GM21576 (cell line): ENCODE data around the gene IFT43.

Experiments used
- ATAC-seq: cut with Tn5 transposase; IDR thresholded peaks from one replicate; pipeline ENCODE4 v1.9.1; 2021; ENCODE audit warnings: mild to moderate bottlenecking, moderate library complexity; ENCODE audit not compliant: unreplicated experiment

IFT43 gene

DNA sequence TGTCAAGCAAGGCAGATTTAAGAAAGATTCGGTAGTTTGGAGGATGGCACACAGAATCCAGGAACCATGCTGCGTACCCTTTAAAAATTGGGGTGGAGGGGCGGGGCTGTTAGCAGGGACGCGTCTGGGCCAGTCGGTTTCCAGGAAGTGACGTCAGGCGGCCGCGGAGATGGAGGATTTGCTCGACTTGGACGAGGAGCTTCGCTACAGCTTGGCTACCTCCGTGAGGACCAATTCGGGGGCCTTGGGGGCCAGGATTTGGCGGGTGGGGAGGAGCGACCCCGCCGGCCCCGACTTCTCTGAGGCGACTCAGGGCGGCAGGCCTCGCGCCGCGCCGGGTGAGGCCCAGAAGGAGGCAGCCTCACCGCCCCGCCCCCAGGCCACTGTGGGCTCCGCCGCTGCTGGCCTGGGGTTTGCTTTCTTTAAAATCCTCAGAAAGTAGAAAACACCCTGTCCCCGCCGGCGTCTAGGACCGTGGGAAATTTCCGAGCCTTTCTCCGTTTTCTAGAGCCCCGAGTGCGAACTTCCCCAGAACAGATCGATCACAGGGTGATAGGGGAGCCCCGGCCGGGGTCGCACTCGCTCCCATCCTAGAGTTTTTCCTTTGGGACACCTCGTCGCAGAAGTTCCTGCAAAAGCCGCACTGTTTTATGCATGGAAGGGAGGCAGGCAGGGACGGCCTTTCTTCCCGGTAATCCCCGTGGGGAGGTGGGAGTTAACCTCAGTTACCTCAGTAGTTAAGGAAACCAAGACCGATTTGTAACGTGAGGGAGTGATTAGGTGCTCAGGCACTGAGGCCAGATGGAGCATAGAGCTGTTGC is at the start of gene IFT43:
IFT43 (plus strand) TSS at position 146 of the 821 bp plus-strand sequence; CDS start at position 170, 24 bp downstream.
- ATAC-seq, result peak; percentile 60

DNA sequence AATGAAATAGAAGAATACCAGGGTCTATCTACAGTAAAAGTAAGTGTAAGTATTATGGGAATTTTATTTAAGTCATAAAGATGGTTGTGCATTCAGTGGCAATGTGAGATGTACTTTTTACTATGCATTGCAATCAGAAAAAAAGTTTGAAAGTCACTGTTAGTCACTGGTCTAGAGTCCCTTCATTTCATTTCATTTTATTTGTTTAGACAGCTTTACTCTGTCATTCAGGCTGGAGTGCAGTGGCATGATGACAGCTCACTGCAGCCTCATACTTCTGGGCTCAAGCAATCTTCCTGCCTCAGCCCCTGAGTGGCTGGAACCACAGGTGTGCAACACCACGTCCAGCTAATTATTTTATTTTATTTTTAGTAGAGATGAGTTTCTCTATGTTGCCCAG is 46.4 kb upstream of the IFT43 start:
- ATAC-seq, result no peak

DNA sequence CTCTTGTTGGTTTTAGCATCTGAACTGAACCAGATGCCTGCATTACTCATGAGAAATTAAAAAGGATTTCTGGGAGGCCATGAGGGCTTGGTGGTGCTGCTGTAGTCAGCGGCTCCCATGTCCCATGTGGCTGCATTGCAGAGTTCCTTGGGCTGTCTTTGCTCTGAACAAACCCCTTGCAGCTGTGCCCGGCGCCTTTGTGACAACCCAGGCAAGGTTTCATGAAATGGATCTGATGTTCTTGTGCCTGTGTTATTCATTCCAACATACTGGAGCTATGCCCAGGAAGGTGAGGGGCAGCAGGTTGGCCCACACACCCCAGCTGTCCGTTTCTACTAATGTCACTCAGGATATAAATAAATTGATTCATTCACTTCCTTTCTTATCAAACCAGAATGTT is 44.5 kb upstream of the IFT43 start:
- no peak for ATAC-seq

DNA sequence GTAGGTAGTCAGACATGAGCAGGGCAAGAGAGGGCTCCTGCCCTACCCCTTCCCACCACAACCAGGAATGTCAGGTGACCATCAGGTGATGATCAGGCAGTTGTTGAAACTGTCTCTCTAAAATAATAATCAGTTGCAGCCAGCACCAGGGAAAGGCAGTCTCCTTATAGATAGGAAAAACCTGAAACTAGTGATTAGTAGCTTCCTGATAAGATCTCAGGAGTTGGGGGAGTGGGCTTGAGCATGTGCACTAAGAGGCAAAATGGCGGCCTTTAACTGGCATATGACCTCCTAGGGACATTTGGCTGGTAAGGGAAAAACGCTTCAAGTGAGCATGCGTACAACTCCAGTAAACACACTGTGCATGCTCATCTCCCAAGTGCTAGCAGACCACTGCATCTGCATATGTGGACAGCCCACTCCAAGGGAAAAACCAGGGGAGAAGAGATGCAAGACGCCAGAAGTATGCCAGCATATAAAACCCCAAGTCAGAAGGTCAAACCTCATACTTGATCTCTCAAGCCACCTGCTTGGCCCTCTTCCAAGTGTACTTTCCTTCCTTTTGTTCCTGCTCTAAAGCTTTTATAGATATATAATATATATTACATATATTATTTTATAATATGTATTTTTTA is 40.8 kb upstream of the IFT43 start:
- no peak for ATAC-seq

DNA sequence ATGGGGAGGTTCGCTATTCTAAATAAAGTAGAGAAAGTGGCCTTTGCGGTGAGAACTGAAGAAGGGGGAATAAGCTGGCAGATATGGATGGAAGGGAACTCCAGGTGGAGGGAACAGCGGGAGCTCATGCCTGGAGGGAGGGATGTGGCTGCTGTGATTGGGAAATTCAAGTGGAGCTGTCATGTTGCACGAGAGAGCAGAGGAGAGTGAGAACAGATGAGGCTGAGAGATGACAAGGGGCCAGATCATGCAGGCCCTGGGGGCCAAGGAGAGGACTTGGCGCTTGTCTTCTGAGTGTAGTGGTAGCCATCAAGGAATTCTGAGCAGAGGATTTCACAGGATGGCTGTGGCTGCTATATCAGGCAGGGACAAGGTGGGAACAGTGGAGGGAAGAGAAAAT is 38.8 kb upstream of the IFT43 start:
- ATAC-seq, result no peak

DNA sequence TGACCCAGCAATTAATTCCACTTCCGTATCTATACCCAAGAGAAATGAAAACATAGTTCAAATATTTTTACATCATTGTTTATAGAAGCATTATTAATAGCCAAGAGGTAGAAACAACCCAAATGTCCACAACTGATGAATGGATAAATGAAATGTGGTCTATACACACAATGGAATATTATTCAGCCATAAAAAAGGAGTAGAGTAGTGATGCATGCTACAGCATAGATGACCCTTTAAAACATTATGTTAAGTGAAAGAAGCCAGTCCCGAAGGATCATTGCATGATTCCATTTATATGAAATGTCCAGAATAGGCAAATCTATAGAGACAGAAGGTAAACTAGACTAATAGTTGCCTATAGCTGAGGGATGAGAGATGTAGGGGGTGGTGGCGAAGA is 33.1 kb upstream of the IFT43 start:
- ATAC-seq, result no peak

DNA sequence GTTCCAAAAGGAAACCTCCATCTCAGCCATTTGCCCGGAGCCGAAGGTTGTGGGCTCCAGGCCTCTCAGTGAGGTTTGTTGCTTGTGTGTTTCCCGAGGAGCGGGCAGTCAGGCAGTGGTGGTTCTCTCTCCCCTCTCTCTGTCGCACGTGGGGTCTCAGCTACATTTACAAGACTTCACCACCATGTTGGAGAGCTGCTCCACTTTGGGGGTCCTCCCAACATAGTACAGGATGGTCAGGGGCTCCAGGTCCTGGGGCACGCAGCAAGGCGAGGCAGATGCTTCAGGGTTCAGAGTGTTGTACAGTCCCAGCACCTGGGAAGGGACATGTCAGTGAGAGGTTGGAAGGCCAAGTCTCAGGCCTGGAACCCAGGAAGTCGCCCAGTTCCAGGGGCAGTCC is 26.5 kb upstream of the IFT43 start:
- ATAC-seq, result no peak

DNA sequence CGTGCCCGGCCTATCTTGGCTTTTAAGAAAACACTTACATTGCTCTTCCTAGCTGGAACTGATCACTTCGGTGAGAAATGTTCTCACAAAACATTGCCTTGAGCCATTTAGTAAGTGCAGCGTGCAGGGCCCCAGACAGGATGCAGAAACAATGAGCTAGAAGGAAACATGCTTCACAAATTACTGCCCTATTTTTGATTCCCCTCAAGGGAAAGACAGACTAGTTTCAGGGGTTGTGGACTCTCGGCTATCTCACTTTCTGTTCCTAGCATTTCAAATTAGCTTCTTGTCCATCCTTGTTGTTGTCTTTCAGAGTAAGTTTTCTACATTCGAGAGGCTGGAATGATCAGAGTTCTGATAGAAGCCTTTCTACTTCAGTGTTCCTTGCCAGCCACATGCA is 25.3 kb upstream of the IFT43 start:
- peak; percentile 84 for ATAC-seq

DNA sequence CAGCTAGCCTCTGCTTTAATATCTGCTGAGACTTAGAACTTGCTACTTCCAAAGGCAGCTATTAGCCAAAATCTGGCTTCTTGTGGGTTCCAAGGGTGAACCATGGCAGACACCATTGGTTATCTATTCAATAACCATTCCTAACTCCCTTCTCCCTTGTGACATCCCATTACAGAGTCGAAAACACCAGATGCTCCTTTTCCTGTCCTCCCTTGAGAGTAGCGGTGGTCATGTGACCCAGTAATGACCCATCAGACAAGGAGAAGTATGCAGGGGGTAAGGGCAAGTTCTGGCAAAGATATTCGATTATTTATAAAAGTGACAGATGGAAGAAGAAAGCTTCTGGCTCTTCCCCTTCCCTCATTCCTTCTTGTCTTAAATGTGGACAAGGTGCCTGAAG is 23.9 kb upstream of the IFT43 start:
- ATAC-seq, result no peak

DNA sequence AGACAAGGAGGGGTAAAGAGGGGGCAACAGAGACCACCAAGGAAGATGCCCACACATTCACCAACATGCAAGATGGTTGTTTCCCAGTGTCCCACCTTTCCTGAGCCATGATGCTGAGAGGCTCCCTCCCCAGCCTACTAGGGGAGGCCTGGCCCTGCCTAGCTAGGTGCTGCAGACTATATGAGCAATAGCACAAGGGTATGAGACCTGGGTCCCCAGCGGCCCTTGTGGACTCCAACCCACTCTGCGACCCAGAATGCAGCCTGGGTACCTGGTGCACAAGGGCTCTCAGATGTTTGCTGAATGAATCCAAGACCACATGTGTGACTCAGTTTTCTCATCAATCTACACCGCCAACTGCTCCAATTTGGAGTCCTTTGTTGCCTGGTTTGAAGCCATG is 17.7 kb upstream of the IFT43 start:
- no peak for ATAC-seq

DNA sequence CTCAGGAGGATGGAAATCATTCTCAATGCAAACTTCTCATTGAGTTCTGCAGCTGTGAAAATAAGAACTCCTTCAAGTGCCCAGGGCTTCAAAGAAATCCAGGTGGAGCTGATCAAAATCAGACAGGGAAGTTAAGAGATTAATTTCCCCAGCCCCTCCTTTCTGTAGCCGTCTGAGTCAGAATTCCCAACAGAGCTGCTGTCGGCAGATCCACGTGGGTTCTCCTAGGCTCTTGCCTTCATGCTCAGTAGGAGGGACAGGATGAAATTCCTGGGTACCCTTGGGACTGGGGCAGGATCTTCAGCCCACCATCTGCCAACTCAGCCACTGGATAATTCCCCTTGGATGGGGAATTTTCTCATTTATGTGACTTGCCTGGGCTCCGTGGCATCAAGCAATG is 17.1 kb upstream of the IFT43 start:
- no peak for ATAC-seq

DNA sequence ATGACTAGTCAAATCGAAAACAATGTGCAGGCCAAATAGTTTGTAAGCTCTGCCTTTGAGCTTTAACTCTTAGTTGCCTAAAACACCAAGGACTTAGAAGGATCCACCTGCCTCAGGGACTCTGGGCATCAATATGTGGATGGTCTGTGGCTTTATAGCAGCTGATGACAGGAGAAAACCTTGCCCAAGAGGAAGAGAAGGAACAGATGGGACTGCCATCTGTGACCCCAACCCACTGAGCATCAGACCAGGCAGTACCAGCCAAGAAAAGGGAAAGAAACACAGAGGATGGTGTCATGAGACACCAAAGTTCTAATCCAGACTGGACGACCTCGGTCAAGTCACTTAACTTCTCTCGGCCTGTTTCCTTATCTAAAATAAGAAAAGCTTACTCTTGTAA is 16.4 kb upstream of the IFT43 start:
- ATAC-seq, result no peak

DNA sequence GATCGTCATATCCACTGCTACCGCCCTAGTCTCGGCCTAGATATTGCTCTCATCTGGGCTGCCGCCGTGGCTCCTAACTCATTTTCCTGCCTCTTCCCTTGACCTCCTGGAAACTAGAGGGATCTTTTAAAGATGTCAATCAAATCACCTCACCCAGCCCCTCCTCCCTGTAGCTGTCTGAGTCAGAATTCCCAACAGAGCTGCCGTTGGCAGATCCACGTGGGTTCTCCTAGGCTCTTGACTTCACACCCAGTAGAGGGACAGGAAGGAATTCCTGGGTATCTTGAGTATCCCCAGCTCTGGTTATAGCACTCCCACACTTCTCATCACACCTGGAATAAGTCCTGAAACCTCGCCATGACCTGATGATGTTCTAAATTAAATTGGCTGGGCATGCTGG is 15.7 kb upstream of the IFT43 start:
- ATAC-seq, result no peak

DNA sequence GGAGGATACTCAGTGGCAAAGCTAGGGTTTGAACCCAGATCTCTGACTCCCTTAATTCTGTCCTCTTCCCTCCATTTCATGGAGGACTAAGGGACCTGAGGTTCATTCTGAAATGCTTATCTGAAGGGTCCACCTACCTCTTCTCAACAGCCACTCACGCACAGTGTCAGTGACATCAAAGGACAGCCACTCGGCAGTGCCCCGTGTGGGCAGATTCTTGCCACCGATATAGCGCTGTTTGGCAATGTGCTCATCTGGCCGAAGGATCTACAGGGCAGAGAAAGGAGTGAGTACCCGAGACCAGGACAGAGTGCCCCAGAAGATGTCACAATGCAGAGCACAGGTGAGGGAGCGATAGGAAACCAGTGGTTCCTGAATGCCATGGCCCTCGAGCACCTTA is 14.6 kb upstream of the IFT43 start:
- ATAC-seq, result no peak

DNA sequence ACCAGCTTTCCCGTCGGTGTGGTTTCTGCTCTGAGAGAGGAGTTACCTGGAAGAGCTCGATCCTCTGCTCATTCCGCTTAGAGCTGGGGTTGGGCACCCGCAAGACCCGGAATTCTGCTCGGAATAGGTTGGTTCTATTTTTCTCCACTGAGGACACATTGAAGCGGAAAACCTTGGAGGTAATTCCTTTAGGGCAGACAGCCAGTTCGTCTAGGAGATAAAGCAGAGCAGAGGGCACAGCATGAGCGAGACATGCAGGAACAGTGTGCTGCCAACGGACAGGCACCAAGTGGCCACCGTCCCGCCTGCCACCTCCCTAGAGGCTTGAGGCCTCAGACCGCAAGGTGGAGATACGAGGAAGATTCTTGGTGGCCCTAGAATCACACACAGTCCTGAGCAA is 14.1 kb upstream of the IFT43 start:
- no peak for ATAC-seq

DNA sequence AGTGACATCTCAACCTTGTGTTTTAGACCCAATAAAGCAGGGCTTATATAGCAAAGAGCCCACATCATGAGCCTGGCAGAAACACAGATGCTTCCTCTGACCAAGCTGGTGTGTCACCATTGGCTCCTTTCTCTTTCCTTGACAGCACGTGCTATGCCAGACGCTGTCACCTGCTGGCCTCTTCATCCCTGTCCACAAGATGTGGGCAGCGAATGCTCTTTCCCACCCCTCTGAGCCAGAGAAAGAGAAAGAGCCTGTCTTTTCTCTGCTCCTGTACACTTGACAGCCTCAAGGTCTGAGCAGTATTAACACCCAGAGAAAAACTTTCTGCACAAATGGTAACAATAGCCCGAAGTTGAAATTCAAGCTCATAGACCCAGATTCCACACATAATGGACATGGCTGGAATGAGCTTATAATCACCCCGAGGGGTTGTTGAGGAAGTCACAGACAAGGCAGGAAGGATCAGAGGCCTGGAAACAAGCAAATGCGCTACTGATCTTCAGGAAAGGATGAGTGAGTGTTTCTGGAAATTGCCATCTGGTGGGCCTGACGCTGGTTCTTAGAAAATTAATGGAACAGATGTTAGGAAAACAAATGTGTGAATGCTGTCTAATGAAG is 12.7 kb upstream of the IFT43 start:
- ATAC-seq, result no peak

DNA sequence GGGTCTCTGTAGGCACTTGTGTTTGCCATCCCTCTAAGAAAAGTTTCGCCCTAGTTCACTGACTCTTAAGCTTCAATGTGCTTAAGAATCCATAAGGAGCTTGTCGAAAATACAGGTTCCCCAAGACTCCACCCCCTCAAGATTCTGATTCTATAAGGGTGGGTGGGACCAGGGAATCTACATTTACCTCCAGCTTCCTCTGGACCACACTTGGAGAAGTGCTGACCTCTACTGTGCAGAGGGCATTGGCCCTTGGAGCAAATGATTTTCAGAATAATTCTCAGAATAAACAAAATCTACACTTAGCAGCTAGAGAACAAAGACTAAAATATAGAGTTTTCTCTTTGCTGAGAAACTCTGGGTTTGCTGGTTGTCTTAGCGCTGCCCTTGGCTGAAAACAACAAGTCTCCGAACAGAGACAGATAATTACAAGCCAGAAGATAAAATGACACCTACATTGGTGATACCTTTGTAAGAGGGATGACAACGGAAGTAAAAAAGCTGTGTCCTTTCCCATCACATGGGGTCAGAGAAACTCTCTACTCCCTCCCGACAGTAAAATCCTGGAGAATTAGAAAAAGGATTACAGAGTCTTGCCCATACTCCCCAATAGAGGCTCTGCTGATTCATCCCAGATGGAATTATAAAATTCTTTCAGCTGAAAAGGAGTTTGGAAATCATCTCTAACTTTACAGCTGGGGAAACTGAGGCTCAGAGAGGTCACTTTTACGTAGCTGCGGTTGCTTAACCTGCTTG is 8.6 kb upstream of the IFT43 start:
- no peak for ATAC-seq

DNA sequence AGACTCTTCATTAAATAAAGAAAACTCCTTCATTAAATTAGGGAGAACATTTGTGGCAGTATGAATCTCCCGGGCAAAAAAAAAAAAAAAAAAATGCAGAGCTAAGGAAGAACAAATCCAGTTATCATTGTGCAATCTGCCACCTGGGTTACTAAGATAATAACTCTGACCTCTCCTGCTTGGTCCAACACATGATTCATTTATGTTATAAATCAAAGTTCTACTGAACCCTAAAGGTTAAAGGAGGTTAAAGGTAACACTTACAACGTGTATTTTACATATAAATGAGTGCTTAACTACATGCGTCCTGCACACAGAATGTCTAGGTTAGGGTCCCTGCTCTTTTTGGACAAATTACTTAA is 8.0 kb upstream of the IFT43 start:
- ATAC-seq, result no peak

DNA sequence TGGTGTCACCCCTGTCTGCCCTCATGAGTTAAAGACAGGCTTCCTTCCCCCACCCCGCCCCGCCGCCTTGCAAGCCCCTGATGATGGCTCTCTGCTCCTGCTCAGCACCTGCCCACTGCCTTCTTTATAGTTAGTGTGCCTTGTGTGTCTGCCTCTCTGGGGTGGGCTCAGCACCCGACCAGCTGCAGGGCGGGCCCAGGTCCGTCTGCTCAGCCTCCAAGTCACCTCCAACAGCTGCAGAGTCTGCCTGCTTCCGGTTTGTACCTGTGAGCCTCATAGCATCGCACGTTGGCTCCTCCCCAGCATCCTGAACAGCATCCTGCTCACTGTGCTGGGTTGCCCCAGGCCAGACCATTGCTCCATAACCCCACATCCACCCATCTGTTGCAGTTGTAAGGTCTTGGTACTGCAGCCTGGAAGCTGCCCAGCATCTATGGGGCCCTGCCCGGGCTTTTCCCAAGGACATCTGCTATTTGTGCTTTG is 7.3 kb upstream of the IFT43 start:
- no peak for ATAC-seq

DNA sequence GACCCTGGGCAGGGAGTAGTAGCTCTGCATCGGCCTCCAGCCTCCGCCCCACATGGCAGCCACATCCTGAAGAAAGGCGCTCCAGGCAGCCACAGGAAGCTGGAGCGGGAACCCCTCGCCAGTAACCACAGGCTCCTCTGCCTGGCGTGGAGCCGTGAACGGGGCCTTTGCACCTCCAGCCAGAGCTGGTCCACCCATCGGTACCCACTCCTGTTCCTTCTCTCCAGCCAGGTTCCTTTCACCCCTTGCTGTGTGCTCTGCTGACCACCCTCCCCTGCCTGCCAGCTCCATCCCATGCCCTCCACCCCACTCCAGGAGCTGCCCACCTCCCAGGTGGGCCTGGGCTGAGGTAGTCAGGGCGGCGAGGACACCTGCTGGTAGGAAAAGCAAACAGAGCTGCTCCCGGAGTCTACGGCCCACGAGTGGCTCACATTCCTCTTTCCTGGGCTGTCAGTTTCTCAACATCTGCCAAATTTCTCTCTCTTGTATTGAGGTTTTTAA is 6.4 kb upstream of the IFT43 start:
- no peak for ATAC-seq
